ENCODE results near the gene MRPL21. TPM values are rescaled to one million over a fixed set of nuclear protein-coding genes. Genes with fewer than 3 reads are reported as not detected.

Gene MRPL21
- total and polyA plus RNA-seq, 9 of the 15 experiments (the other 6 are each of a cell fraction or from before 2014, with no cell fraction given) = 196 to 618 (median 232) TPM

GRCh38 chr11:68935516-68936357, 32.1 kb upstream of the MRPL21 start:
- no peak for ATAC-seq
- CTCF ChIA-PET (ENCODE audit: low intra/inter-chr PET ratio) = no interaction called here

GRCh38 chr11:68935066-68935465, 31.4 kb upstream of the MRPL21 start:
- Histone ChIP-seq H3K79me2 (ENCODE audit: control insufficient read depth, insufficient read depth, low read length) (no peaks in the 10 kb centered on the region), H3K9ac (ENCODE audit: insufficient read depth in 1 of 2, low read depth in 2 of 2, low read length in 2 of 2) (peak overlapping the region in 1 of 2 experiments; percentile 42; a peak in 1 of 4 replicates), H2AFZ (ENCODE audit: low read depth, low read length) (no peak overlapping the region), H3K27me3 (ENCODE audit: control insufficient read depth in 2 of 2, insufficient read depth in 2 of 2, low read length in 2 of 2) (no peaks in the 10 kb centered on the region), H3K4me2 (ENCODE audit: insufficient read depth, low read length) (no peak overlapping the region), H4K20me1 (replicated peaks; ENCODE audit: control insufficient read depth, insufficient read depth, low read length) (0 out of 2 replicates have a peak, but pooled peaks cover 2% of the 10 kb centered on the region), H3K4me1 (replicated peaks in 1 of 2; ENCODE audit: control insufficient read depth in 2 of 2, insufficient read depth in 2 of 2, low read length in 2 of 2) (peaks cover 0 to 5% of the 10 kb centered on the region in 2 experiments; a peak in 1 of 5 replicates), H3K36me3 (ENCODE audit: control insufficient read depth, insufficient read depth, low read length) (peaks cover 82% of the 10 kb centered on the region; the same call in 2 of the 3 replicates), H3K4me3 (no peak overlapping the region), H3K27ac (ENCODE audit: extremely low read depth, low read depth, low read length) (no peak overlapping the region), H3K9me3 (replicated peaks; ENCODE audit: control insufficient read depth, insufficient read depth, low read depth, low read length) (no peaks in the 10 kb centered on the region), H3K9me1 (ENCODE audit: control insufficient read depth, insufficient read depth, low read length) (no peaks in the 10 kb centered on the region)
- FAIRE-seq (no peak), ATAC-seq (no peak), DNase-seq (ENCODE audit: extremely low read depth in 1 of 4, low spot score in 3 of 4) (no peak)
- WGBS (ENCODE audit: insufficient coverage, low coverage, missing lambda C conversion rate) = 97% methylated on average over 12 of the region's 15 CpGs
- TF ChIP-seq ETS1 (conservative IDR thresholded peaks at IDR 0.05; ENCODE audit: control insufficient read depth, low read depth, low read length) (no peak), DMBX1 (CRISPR knock-in tag; IDR thresholded peaks at IDR 0.05; ENCODE audit: borderline replicate concordance) (no peak), ZNF764 (CRISPR knock-in tag; IDR thresholded peaks at IDR 0.05; ENCODE audit: low read depth) (no peak), HDAC2 (IDR thresholded peaks at IDR 0.05) (no peak), POLR2AphosphoS2 (IDR thresholded peaks at IDR 0.05; ENCODE audit: low read length) (no peak), DLX4 (CRISPR knock-in tag; IDR thresholded peaks at IDR 0.05) (no peak), RFX5 (IDR thresholded peaks at IDR 0.05; ENCODE audit: low read depth, low read length) (no peak)
- intact Hi-C loops (cut with micrococcal nuclease) = no loop called here
- POLR2A ChIA-PET = interaction anchor here (0.5 kb wide), 1 partner anchor 373 kb away, joined by 3 read pairs; no protein-coding TSS in a partner anchor
- no TSS peak for BruUV-seq (replicated peaks)
- CTCF ChIA-PET (ENCODE audit: low intra/inter-chr PET ratio) = no interaction called here
- in situ Hi-C loops (cut with MboI) = no loop called here

More at GRCh38 chr11:68935516-68936357, 32.1 kb upstream of the MRPL21 start:
- Histone ChIP-seq H3K4me3 (no peak overlapping the region), H3K27ac (ENCODE audit: extremely low read depth, low read depth, low read length) (no peak overlapping the region), H3K9me3 (replicated peaks; ENCODE audit: control insufficient read depth, insufficient read depth, low read depth, low read length) (no peaks in the 10 kb centered on the region), H3K36me3 (ENCODE audit: control insufficient read depth, insufficient read depth, low read length) (peaks cover 79% of the 10 kb centered on the region; the same call in 2 of the 3 replicates), H3K79me2 (ENCODE audit: control insufficient read depth, insufficient read depth, low read length) (no peaks in the 10 kb centered on the region), H3K4me2 (ENCODE audit: insufficient read depth, low read length) (no peak overlapping the region), H2AFZ (ENCODE audit: low read depth, low read length) (no peak overlapping the region), H3K9me1 (ENCODE audit: control insufficient read depth, insufficient read depth, low read length) (no peaks in the 10 kb centered on the region), H3K27me3 (ENCODE audit: control insufficient read depth in 2 of 2, insufficient read depth in 2 of 2, low read length in 2 of 2) (no peaks in the 10 kb centered on the region), H3K9ac (ENCODE audit: insufficient read depth in 1 of 2, low read depth in 2 of 2, low read length in 2 of 2) (no peak overlapping the region), H3K4me1 (replicated peaks in 1 of 2; ENCODE audit: control insufficient read depth in 2 of 2, insufficient read depth in 2 of 2, low read length in 2 of 2) (peaks cover 0 to 5% of the 10 kb centered on the region in 2 experiments; a peak in 1 of 5 replicates), H4K20me1 (replicated peaks; ENCODE audit: control insufficient read depth, insufficient read depth, low read length) (0 out of 2 replicates have a peak, but pooled peaks cover 2% of the 10 kb centered on the region)
- FAIRE-seq = no peak
- WGBS (ENCODE audit: insufficient coverage, low coverage, missing lambda C conversion rate) = 94% methylated on average over 18 of the region's 29 CpGs
- no TSS peak for BruUV-seq (replicated peaks)
- POLR2A ChIA-PET = interaction anchor here (0.5 kb wide), 1 partner anchor 374 kb away, joined by 3 read pairs; no protein-coding TSS in a partner anchor
- no peak for DNase-seq (ENCODE audit: extremely low read depth in 1 of 4, low spot score in 3 of 4)
- in situ Hi-C loops (cut with MboI) (no loop called here), intact Hi-C loops (cut with micrococcal nuclease) (no loop called here)
- TF ChIP-seq ARNT (IDR thresholded peaks at IDR 0.05) (no peak), HNRNPL (IDR thresholded peaks at IDR 0.05; ENCODE audit: low read depth, low read length) (0 out of 2 replicates have a peak, but pooled peaks have one; percentile 45)

All from K562 (cell line).